ENCODE data around the gene HOXC11.
A peak's percentile ranks its signal among the peaks of the same experiment; 100 is the strongest.

HOXC11 gene

GRCh38 chr12:54012631-54013409 lies 39.9 kb downstream of the HOXC11 start:
- no peak for DNase-seq (ENCODE audit: low read depth)
- no peak overlapping the region for H3K4me3 ChIP-seq (ENCODE audit: low read length)
- TF ChIP-seq CTCF (conservative IDR thresholded peaks at IDR 0.05; ENCODE audit: low read depth, low read length) = no peak

- DNase-seq (ENCODE audit: low read depth) = no peak
- no peak for TF ChIP-seq CTCF (conservative IDR thresholded peaks at IDR 0.05; ENCODE audit: low read depth, low read length)
- H3K4me3 ChIP-seq (ENCODE audit: low read length) = no peak overlapping the region
These were observed 41.6 kb downstream of the HOXC11 start for GRCh38 chr12:54014377-54015017.

- no peak for DNase-seq (ENCODE audit: low read depth)
- no peak for TF ChIP-seq CTCF (conservative IDR thresholded peaks at IDR 0.05; ENCODE audit: low read depth, low read length)
- no peak overlapping the region for H3K4me3 ChIP-seq (ENCODE audit: low read length)
These were observed 42.3 kb downstream of the HOXC11 start for GRCh38 chr12:54015018-54015931.

- H3K4me3 ChIP-seq (ENCODE audit: low read length) = no peak overlapping the region
- TF ChIP-seq CTCF (conservative IDR thresholded peaks at IDR 0.05; ENCODE audit: low read depth, low read length) = no peak
These were observed 43.1 kb downstream of the HOXC11 start for GRCh38 chr12:54016051-54016450.

GRCh38 chr12:54016478-54016964 lies 43.6 kb downstream of the HOXC11 start:
- no peak for TF ChIP-seq CTCF (conservative IDR thresholded peaks at IDR 0.05; ENCODE audit: low read depth, low read length)
- no peak for DNase-seq (ENCODE audit: low read depth)
- H3K4me3 ChIP-seq (ENCODE audit: low read length) = no peak overlapping the region

More at GRCh38 chr12:54016051-54016450, 43.1 kb downstream of the HOXC11 start:
- DNase-seq (ENCODE audit: low read depth) = no peak

- peak overlapping the region; percentile 8 for H3K4me3 ChIP-seq (ENCODE audit: low read length)
- no peak for TF ChIP-seq CTCF (conservative IDR thresholded peaks at IDR 0.05; ENCODE audit: low read depth, low read length)
- no peak for DNase-seq (ENCODE audit: low read depth)
These were observed 44.3 kb downstream of the HOXC11 start for GRCh38 chr12:54017027-54017788.

Measured in retinal pigment epithelial cell (primary cell).